ENCODE data around the gene TEN1. TPM values are rescaled to one million over a fixed set of nuclear protein-coding genes. Genes with fewer than 3 reads are reported as not detected.

TEN1 gene
- total and polyA plus RNA-seq, 2 of the 4 experiments (the other 2 are of a cell fraction) = 14.7 to 17.9 TPM

DNA sequence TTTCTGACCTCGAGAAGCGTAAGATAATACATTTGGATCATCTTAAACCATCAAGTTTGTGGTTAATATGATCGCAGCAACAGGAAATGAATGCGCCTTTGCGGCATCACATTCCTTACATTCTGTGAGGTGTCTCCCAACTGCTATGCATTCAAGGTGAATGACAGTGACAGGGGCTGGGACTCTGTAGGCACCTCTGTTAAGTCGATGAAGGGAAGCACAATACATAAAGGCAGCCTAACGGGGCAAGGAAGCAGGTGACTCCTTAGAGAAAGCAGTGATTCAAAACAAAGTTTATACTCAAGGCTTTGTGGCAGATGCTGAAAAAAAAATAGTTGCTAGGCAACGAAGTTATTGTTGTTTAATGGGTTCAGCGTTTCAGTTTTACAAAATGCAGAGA is 69.7 kb downstream of the TEN1 start:
- Histone ChIP-seq H4K8ac (ENCODE audit: low read depth in 2 of 2, low read length in 2 of 2) (no peak overlapping the region), H3K27ac (ENCODE audit: insufficient read depth, low read length) (no peak overlapping the region), H2BK120ac (ENCODE audit: low read depth, low read length) (no peak overlapping the region), H3K9me1 (ENCODE audit: insufficient read depth, low read length) (peaks cover 16% of the 10 kb centered on the region), H2BK5ac (ENCODE audit: low read depth, low read length, poor library complexity, severe bottlenecking) (no peak overlapping the region), H3K27me3 (ENCODE audit: control insufficient read depth, insufficient read depth, low read length) (no peaks in the 10 kb centered on the region), H2AK9ac (replicated peaks; ENCODE audit: low read depth, low read length, poor library complexity) (no peak overlapping the region), H3K56ac (ENCODE audit: extremely low read depth, insufficient read depth, low read length) (no peak overlapping the region), H3K4me3 (ENCODE audit: insufficient read depth, low read depth, low read length) (no peak overlapping the region), H2BK20ac (ENCODE audit: low read depth, low read length) (no peak overlapping the region), H3K4me1 (ENCODE audit: control insufficient read depth, insufficient read depth, low read length) (no peaks in the 10 kb centered on the region; the same call in 1 of the 2 replicates), H3K14ac (replicated peaks; ENCODE audit: low read depth, low read length) (no peak overlapping the region), H3K23ac (ENCODE audit: low read depth, low read length) (no peak overlapping the region), H2AFZ (replicated peaks; ENCODE audit: low read length, poor library complexity) (no peak overlapping the region), H3K79me1 (ENCODE audit: low read depth in 1 of 2, low read length in 2 of 2) (peaks cover 11 to 63% of the 10 kb centered on the region in 2 experiments; a peak in 3 of 4 replicates), H4K91ac (ENCODE audit: insufficient read depth, low read depth, low read length) (no peak overlapping the region), H3K18ac (ENCODE audit: low read depth, low read length) (no peak overlapping the region), H4K20me1 (ENCODE audit: insufficient read depth, low read length) (peaks cover 24% of the 10 kb centered on the region), H3K36me3 (ENCODE audit: control insufficient read depth, insufficient read depth, low read length) (peaks cover 68% of the 10 kb centered on the region), H3K4ac (ENCODE audit: low read depth, low read length) (no peak overlapping the region), H3K4me2 (ENCODE audit: low read depth, low read length) (no peak overlapping the region), H4K5ac (ENCODE audit: low read depth, low read length) (no peak overlapping the region), H3K9me3 (ENCODE audit: control insufficient read depth, insufficient read depth, low read length) (no peaks in the 10 kb centered on the region), H2BK15ac (ENCODE audit: low read depth, low read length) (no peak overlapping the region), H2AK5ac (ENCODE audit: low read depth, low read length) (no peak overlapping the region), H3K9ac (ENCODE audit: low read depth, low read length) (no peak overlapping the region)
- ATAC-seq (ENCODE audit: low read depth) (no peak), DNase-seq (peak; percentile 16)
- 88% methylated on average over 4 of the region's 9 CpGs; no CpG with 5 or more reads in 1 of the 2 experiments for WGBS, 2 experiments (ENCODE audit: extremely low coverage in 2 of 2, insufficient read length in 1 of 2)
- in situ Hi-C loops (cut with MboI; ENCODE audit: low sequenced_read_pairs) (no loop called here), dilution Hi-C loops (cut with HindIII; ENCODE audit: low sequenced_read_pairs, unreplicated experiment) (no loop called here), intact Hi-C loops (cut with micrococcal nuclease) (no loop called here)
- BruUV-seq (replicated peaks) = no TSS peak
- CTCF ChIA-PET = no interaction called here
- POLR2A ChIA-PET (ENCODE audit: unreplicated experiment) = no interaction called here
- TF ChIP-seq MAFK (IDR thresholded peaks at IDR 0.05; ENCODE audit: low read depth, low read length) (no peak), POLR2A (IDR thresholded peaks at IDR 0.05; ENCODE audit: low read depth, low read length) (no peak), NFE2L2 (IDR thresholded peaks at IDR 0.05; ENCODE audit: low read depth, low read length) (no peak), RCOR1 (IDR thresholded peaks at IDR 0.05; ENCODE audit: insufficient replicate concordance, low read length) (no peak), RFX5 (IDR thresholded peaks at IDR 0.05; ENCODE audit: low read depth, low read length) (no peak), BHLHE40 (IDR thresholded peaks at IDR 0.05; ENCODE audit: low read depth, low read length) (no peak), SMC3 (IDR thresholded peaks at IDR 0.05; ENCODE audit: low read depth, low read length) (no peak)
- TF ChIP-seq, protein P1, sequence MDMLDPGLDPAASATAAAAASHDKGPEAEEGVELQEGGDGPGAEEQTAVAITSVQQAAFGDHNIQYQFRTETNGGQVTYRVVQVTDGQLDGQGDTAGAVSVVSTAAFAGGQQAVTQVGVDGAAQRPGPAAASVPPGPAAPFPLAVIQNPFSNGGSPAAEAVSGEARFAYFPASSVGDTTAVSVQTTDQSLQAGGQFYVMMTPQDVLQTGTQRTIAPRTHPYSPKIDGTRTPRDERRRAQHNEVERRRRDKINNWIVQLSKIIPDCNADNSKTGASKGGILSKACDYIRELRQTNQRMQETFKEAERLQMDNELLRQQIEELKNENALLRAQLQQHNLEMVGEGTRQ (IDR thresholded peaks at IDR 0.05; ENCODE audit: low read depth, low read length) = no peak
- TF ChIP-seq, protein P2, sequence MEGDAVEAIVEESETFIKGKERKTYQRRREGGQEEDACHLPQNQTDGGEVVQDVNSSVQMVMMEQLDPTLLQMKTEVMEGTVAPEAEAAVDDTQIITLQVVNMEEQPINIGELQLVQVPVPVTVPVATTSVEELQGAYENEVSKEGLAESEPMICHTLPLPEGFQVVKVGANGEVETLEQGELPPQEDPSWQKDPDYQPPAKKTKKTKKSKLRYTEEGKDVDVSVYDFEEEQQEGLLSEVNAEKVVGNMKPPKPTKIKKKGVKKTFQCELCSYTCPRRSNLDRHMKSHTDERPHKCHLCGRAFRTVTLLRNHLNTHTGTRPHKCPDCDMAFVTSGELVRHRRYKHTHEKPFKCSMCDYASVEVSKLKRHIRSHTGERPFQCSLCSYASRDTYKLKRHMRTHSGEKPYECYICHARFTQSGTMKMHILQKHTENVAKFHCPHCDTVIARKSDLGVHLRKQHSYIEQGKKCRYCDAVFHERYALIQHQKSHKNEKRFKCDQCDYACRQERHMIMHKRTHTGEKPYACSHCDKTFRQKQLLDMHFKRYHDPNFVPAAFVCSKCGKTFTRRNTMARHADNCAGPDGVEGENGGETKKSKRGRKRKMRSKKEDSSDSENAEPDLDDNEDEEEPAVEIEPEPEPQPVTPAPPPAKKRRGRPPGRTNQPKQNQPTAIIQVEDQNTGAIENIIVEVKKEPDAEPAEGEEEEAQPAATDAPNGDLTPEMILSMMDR (conservative IDR thresholded peaks at IDR 0.05; ENCODE audit: low read depth, low read length) = no peak
